ENCODE measurements around the gene HIRA. TPM values are rescaled to one million over a fixed set of nuclear protein-coding genes. Genes with fewer than 3 reads are reported as not detected.
"Not testable (repeated sequence)": the region's sequence is repeated elsewhere in the genome, so short reads cannot be mapped to it uniquely, and the experiment has no call there.

The HIRA gene
- polyA plus RNA-seq, 1 experiment = 17.1 TPM

DNA sequence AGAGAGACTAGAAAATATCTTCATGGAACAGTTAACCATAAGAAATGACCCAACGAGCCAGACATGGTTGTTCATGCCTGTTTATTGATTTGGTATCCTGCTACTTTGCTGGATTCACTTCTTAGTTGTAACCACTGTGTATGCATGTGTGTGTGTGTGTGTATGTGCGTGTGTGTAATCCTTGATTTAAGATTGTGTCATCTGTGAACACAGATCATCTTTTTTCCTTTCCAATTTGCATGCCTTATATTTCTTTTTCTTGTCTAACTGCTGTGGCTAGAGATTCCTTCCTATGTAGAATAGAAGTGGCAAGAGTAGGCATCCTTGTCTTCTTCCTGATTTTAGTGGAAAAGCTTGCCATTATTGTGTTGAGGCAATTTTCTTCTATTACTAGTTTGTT is 123.7 kb downstream of the HIRA start:
- H3K27me3 ChIP-seq (ENCODE audit: control insufficient read depth, insufficient read depth, low read length) = no peaks in the 10 kb centered on the region; the same call in 1 of the 2 replicates
- DNase-seq (ENCODE audit: low read depth) = no peak
- CTCF ChIA-PET = no interaction called here
- H3K4me3 ChIP-seq (ENCODE audit: low read depth, low read length) = no peak overlapping the region
- POLR2A ChIA-PET = no interaction called here
- TF ChIP-seq, protein P1, sequence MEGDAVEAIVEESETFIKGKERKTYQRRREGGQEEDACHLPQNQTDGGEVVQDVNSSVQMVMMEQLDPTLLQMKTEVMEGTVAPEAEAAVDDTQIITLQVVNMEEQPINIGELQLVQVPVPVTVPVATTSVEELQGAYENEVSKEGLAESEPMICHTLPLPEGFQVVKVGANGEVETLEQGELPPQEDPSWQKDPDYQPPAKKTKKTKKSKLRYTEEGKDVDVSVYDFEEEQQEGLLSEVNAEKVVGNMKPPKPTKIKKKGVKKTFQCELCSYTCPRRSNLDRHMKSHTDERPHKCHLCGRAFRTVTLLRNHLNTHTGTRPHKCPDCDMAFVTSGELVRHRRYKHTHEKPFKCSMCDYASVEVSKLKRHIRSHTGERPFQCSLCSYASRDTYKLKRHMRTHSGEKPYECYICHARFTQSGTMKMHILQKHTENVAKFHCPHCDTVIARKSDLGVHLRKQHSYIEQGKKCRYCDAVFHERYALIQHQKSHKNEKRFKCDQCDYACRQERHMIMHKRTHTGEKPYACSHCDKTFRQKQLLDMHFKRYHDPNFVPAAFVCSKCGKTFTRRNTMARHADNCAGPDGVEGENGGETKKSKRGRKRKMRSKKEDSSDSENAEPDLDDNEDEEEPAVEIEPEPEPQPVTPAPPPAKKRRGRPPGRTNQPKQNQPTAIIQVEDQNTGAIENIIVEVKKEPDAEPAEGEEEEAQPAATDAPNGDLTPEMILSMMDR (IDR thresholded peaks at IDR 0.05; ENCODE audit: insufficient read depth, low read depth, low read length) = no peak
- no peaks in the 10 kb centered on the region for H3K36me3 ChIP-seq (ENCODE audit: control insufficient read depth, insufficient read depth, low read length)

GRCh38 chr22:19306535-19306934 is 125.0 kb downstream of the HIRA start:
- DNase-seq (ENCODE audit: low read depth); H3K4me3 ChIP-seq (ENCODE audit: low read depth, low read length); CTCF ChIA-PET; H3K27me3 ChIP-seq (ENCODE audit: control insufficient read depth, insufficient read depth, low read length); POLR2A ChIA-PET; H3K36me3 ChIP-seq (ENCODE audit: control insufficient read depth, insufficient read depth, low read length): not testable (repeated sequence)

GRCh38 chr22:19304547-19304946 is 127.0 kb downstream of the HIRA start:
- TF ChIP-seq, protein P1 (IDR thresholded peaks at IDR 0.05; ENCODE audit: insufficient read depth, low read depth, low read length) = no peak
- no peaks in the 10 kb centered on the region for H3K36me3 ChIP-seq (ENCODE audit: control insufficient read depth, insufficient read depth, low read length)
- no peak for DNase-seq (ENCODE audit: low read depth)
- H3K4me3 ChIP-seq (ENCODE audit: low read depth, low read length) = no peak overlapping the region
- no peaks in the 10 kb centered on the region; the same call in 1 of the 2 replicates for H3K27me3 ChIP-seq (ENCODE audit: control insufficient read depth, insufficient read depth, low read length)
- ChIA-PET CTCF (interaction anchor here (1.4 kb wide), 1 partner anchor 11 kb away, joined by 3 read pairs; no protein-coding TSS in a partner anchor), POLR2A (no interaction called here)

DNA sequence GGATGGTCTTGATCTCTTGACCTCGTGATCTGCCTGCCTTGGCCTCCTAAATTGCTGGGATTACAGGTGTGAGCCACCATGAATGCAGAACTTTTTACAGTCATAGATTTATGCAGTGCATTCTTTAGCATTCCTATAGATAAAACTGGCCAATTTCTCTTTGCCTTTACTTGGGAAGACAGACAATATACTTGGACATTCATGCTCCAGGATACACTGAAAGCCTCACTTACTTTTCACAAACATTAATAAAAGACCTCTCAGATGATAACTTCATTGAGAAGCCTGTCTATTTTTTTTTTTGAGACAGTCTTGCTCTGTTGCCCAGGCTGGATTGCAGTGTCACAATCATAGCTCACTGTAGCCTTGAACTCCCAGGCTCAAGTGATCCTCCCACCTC is 127.7 kb downstream of the HIRA start:
- no peaks in the 10 kb centered on the region for H3K36me3 ChIP-seq (ENCODE audit: control insufficient read depth, insufficient read depth, low read length)
- POLR2A ChIA-PET = no interaction called here
- no peak for DNase-seq (ENCODE audit: low read depth)

GRCh38 chr22:19295733-19296132 is 135.8 kb downstream of the HIRA start:
- ChIA-PET CTCF (interaction anchor here (2.3 kb wide), 1 partner anchor 335 kb away, joined by 6 read pairs; no protein-coding TSS in a partner anchor), POLR2A (no interaction called here)
- DNase-seq (ENCODE audit: low read depth) = no peak
- TF ChIP-seq, protein P1 (IDR thresholded peaks at IDR 0.05; ENCODE audit: insufficient read depth, low read depth, low read length) = no peak
- Histone ChIP-seq H3K4me3 (ENCODE audit: low read depth, low read length) (no peak overlapping the region), H3K27me3 (ENCODE audit: control insufficient read depth, insufficient read depth, low read length) (no peaks in the 10 kb centered on the region), H3K36me3 (ENCODE audit: control insufficient read depth, insufficient read depth, low read length) (no peaks in the 10 kb centered on the region)

More for the DNA sequence above, 127.7 kb downstream of the HIRA start:
- H3K27me3 ChIP-seq (ENCODE audit: control insufficient read depth, insufficient read depth, low read length) = no peaks in the 10 kb centered on the region; the same call in 1 of the 2 replicates
- no peak overlapping the region for H3K4me3 ChIP-seq (ENCODE audit: low read depth, low read length)
- CTCF ChIA-PET = interaction anchor here (1.4 kb wide), 1 partner anchor 10 kb away, joined by 3 read pairs; no protein-coding TSS in a partner anchor
- TF ChIP-seq, protein P1 (IDR thresholded peaks at IDR 0.05; ENCODE audit: insufficient read depth, low read depth, low read length) = no peak
